Gastrocnemius medialis (tissue), 4 donors: ENCODE data around the gene NOTCH4.

Source experiments
- CTCF ChIP-seq, 5 experiments: fragments of 450-650 bp in 3 of 5; fragments of 200-600 bp in 2 of 5; sonication (generic) in 2 of 5; IDR thresholded peaks in 4 of 5; conservative IDR thresholded peaks in 1 of 5; 1 replicate in 4 of 5; 2 replicates in 1 of 5; pipeline ENCODE4 v1.5.1; 2016 to 2019; ENCODE audit warnings: antibody characterized with exemption in 5 of 5, mild to moderate bottlenecking in 3 of 5, moderate library complexity in 3 of 5
- POLR2A ChIP-seq, 2 donors: fragments of 450-650 bp; IDR thresholded peaks; one replicate each; pipeline ENCODE4 v1.6.1; 2017; ENCODE audit warnings: antibody characterized with exemption in 2 of 2, mild to moderate bottlenecking in 2 of 2, moderate library complexity in 2 of 2

GRCh38 chr6:32213649-32214048, 10.2 kb downstream of the NOTCH4 start:
- TF ChIP-seq CTCF (IDR thresholded peaks at IDR 0.05 in 4 of 5, conservative IDR thresholded peaks at IDR 0.05 in 1 of 5), result no peak
- no peak for TF ChIP-seq POLR2A (IDR thresholded peaks at IDR 0.05)
